HG03097 (cell line): Measurements from ENCODE around the gene DHCR7.
A peak's percentile ranks its signal among the peaks of the same experiment; 100 is the strongest.

Experiments
- ATAC-seq: cut with Tn5 transposase; IDR thresholded peaks from one replicate; pipeline ENCODE4 v1.9.1; 2021; ENCODE audit not compliant: unreplicated experiment, low FRiP score

DHCR7 gene

DNA sequence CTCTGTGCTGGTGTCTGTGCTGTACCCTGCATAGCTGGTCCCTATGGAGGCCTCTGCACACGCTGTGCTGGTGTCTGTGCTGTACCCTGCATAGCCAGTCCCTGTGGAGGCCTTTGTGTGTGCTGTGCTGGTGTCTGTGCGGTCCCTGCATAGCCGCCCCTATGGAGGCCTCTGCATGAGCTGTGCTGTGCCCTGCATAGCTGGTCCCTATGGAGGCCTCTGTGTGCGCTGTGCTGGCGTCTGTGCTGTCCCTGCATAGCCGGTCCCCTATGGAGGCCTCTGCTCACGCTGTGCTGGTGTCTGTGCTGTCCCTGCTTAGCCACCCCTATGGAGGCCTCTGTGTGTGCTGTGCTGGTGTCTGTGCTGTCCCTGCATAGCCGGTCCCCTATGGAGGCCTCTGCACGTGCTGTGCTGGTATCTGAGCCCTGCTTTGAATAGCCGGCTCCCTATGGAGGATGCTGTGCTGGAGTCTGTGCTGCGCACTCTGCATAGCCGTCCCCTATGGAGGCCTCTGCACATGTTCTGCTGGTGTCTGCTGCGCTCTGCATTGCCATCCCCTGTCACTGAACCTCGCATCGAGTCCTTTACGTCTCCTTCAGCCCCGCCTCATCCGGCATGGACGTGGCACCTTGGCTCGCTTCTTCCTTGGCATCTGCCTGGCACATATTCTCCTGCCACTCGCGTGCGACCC lies 11.0 kb upstream of the DHCR7 start:
- ATAC-seq = no peak

DNA sequence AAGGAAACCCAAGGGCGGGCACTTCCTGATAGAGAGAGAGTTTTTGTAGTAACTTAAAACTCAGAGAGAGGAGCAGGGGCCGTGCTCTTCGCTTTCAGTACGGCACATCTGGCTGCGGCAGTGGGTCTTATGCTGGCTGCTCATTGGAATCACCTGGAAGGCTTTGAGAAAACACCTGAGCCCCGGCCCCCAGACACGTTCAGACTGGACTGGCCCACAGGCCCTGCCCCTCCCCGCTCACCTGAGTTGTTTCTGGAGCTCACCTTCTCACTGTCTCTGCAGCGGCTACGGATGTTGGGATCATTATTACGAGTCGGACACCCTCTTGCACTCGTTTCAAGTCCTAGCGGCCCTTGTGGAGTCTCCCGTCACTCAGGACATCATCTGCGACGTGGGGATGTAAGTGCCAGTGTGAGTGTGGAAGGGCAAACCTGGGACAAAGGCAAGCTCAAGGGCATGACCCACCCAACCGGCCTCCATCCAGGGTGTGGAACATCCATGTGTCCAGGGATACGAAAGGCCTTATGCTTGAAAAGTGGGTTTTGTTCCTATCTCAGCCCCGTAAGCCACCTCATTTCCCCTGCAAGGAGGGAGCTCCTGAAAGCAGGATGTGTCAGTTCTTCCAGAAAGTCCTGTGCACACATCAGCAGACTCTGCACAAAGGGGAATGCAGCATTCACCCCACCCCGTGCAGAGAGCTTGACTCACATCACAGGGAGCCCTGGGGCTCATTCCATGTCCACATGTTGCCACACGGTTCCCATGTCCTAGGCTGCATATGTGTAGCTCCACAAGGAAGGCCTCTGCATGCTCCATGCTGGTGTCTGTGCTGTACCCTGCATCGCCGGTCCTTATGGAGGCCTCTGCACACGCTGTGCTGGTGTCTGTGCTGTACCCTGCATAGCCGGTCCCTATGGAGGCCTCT lies 10.2 kb upstream of the DHCR7 start:
- ATAC-seq = no peak

DNA sequence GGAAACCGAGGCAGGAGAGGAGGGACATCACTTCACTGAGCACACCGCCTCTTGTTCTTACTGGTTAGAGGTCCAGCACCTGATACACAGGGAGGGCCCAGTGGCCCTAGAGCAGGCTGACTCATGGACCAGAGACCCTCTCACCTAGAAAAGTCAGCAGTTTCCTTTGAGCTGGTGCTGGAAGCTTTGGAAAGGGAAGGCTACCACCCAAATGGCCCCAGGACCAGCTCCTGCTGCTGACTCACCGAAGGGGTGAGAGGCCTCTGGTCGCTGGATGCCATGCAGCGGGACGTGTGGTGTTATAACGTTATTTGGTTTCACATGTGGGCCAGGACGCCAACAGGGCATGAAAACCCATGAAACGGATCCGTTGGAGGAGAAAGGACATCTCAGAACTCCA lies 8.6 kb upstream of the DHCR7 start:
- ATAC-seq = no peak

DNA sequence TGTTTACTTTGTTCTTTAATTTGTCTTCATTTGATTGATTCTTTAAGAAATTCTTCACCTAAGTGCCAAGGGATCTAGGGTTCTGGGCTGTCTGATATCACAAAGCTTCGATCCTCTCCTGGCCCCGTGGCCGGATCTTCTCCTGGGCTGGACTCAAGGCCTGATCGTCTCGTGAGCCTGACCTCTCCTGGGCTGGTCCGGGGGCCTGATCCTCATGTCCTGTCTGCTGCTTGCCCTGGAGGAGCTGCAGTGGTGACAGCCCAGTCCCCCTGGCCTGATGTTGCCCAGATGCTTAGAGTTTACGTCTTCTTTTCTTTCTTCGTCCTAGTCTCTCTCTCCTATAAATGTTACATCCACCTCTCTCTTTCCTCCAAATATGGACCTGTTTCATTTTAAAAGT lies 8.1 kb upstream of the DHCR7 start:
- ATAC-seq = no peak

DNA sequence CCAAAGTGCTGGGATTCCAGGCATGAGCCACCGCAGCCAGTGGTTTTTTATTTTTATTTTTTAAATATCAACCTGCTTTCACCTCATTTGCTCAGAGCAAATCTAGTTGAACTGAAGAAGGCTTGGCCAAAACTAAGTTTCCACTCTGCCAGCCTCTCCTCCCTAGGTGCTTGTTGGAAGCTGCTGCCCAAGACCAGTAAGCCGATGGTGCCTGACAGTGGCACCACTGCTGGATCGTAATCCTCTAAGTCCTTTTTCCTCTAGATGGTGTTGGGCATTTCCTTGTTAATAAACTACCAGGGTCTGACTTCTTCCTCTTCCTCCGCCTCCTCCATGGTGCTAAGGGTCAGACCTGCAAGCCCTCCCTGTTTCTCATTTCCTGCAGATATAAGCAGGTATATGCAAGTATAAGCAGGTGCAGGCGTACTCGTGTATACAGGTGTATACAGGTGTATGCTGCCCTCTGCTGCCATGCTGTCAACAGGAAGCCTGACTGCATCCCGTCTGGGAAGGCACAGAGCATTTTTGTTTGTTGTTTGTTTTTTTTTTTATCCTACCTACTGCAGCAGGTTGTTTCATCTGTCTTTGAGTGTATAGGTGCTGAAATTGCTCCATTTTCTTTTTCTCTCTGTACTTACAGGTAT lies 6.4 kb upstream of the DHCR7 start:
- no peak for ATAC-seq

DNA sequence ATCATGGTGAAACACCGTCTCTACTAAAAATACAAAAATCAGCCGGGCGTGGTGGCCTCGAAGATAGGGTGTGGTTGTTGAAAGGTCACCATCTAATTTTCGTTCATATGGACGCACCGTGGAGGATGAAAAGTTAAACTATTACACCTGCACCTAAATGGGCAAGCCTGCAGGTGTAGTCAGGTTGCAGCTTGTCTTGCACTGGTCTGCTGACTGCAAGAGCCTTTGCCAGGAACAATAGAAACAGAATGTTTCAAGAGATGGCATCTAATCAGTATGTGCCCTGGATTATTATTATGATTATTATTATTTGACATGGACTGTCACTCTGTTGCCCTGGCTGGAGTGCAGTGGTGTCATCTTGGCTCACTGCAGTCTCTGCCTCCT lies 5.7 kb upstream of the DHCR7 start:
- ATAC-seq = no peak

DNA sequence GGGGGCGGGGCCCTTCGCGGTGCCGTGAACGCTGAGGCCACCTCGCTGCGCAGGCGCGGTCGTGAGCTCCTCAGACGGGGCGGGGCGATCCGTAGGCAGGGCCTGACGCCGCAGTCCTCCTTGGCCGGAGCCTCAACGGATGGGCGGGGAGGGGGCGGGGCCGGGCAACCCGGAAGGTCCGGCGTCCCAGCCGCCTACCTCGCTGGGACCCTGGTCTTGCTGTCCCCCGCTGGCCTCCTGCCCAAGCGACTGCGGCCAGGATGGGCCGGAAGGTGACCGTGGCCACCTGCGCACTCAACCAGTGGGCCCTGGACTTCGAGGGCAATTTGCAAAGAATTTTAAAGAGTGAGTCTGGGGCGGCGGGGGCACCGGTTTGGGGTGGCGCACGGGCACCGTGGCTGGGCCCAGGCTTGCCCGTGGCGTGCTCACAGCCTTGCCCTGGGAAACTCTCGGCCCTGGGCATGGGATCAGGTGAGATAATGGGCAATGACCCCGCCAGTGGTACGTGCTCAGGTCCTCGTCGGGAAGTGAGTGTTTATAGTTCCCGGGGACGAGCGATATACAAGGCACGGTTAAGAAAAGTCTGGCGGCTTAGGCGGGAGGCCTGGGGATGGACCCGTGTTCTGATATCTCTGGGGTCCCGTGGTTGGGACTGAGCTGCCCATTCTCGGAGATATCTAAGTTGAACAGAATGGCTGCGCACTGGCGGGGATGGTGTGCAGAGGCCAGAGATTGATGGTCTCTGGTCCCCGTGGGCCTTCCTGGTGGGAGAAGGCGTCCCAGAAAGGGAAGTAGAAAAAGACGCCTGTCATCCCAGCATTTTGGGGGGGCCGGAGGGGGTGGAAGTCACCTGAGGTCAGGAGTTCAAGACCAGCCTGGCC lies 5.1 kb upstream of the DHCR7 start, which contains the start of gene NADSYN1:
Gene NADSYN1, plus strand, starts transcription at position 167 of the 881 bp plus-strand sequence. Its CDS starts 94 bp downstream, at position 261.
- peak; percentile 56 for ATAC-seq

DNA sequence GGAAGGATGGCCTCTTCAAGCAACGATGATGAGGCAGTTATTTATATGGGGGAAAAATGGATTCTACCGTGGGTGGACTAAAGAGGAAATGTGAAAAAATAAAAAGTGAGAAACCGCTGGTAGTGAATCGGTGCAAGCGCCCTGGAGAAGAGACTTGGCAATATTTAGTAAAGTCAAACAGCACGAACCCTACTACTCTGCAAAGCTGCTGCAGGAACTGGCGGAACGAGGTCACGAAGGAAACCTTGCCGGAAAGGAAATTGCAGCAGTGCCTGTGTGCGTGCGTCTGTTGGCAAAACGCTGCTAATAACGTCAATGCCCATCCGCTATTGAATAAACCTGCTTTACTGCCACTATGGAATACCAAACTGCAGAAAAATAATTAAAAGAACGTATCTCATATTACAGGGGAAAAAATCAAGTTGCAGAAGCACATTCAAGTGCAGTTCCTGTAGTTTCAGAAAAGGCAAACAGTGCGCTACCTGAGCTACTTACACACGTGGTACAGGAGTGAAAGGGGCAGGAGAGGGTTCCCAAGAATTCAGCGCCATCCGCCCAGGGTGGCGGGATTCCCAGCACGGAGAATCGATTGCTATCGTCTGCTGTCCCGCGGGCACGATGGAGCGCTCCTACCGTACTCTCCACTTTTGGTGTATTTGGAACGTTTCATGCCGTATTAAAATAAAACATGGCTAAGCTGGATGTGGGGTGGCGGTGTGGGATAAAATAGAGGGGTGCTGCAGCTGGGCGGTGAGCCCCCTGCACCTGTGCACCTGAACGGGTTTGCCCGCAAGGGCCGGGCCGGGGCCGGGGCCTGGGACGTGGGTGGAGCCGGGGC lies 4.2 kb upstream of the DHCR7 start:
- no peak for ATAC-seq

DNA sequence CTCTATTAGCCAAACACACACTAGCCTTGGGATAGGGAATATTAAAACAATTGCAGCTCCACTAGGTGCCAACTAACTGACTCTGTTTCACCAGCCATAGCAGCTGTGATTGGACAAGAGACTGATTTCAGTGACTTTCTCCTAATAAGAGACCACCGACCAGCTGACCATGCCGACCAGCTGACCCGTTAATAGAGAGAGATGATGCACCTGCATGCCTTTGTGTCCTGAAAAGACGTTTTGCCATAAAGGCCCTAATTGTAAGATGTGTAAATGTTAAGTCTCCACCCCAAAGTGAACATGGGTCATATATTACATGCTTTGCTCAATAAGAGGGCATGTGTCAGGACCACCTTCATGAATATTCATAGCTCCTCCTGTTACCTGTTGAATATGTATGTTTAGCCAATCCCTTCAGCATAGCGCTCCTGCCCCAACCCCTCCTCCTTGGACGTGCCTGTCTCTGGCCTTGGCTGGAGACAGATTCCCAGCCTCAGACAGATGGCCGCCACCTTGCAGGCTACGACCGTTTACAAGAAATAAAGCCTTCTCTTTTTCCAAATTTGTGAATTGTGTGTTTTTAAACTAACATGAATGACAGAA lies 3.5 kb upstream of the DHCR7 start:
- ATAC-seq = no peak

DNA sequence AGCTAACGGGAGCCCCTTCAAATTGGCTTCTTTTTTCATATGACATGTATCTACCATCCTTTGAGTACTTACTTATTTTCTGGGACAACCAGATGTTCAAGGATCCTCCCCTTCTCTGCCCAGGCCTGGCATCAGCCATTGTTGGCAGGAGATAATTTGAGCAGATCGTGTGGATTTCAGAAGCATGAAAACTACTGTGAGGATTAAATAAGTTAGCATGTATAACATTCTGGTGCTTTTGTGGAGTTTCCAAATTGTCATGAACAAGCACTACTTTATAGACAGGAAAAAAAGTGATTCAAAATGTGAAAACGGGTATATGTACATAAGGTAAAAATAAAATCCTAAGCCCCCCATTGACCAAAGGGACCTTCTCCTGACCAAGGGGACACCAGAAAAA lies 2.7 kb upstream of the DHCR7 start:
- no peak for ATAC-seq

DNA sequence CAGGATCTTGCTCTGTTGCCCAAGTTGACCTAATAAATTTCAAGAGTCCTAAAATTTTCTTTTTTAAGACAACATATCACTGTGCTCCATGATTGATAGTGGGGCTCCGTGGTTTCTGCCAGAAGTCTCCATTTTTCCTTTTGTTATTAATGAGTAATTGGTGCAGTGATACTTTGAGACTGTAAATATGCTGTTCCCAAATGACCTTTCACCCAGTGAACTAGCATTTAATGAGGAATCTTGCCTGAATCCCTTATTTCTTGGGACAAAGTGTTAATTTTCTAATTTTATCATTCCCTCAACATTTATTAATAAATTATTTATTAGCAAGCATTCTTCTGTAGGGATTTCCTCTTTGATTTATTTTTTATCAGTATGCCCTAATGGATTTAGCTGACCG lies 2.3 kb upstream of the DHCR7 start:
- no peak for ATAC-seq

DNA sequence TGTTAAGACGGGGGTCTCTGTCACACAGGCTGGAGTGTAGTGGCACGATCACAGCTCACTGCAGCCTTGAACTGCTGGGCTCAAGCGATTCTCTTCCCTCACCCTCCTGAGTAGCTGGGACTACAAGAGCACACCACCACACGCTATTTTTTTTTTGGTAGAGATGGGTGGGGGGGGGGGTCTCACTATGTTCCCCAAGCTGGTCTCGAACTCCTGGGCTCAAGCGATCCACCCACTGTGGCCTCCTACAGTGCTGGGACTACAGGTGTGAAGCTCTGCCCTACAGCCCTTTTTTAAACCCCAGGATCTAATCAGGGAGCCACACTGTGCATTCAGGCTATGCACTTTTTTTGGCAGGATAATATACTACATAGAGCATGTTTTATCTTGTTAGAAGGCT lies 1.4 kb upstream of the DHCR7 start:
- ATAC-seq = no peak

DNA sequence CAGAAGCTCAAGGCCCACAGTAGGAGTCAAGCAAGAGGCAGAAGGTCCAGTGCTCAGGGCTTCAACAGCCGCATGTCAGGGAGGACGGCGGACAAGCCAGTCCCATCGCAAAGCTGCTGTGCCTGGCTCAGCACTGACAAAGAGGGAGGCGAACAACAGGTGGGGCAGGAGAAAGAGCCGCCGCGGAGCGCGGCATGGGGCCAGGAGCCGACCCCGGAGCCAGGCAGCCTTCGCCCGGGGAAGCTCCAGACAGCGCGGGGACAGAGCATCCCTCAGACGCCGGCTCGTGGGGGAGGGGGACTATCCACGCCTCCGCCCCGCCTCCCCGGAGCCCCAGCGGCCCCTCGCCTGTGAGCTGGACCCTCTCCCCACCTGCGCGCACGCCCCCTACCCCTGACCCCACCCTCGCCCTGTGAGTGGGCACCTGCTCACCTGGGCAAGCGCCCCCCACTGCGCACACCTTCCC lies 369 bp downstream of the DHCR7 start:
- no peak for ATAC-seq

DNA sequence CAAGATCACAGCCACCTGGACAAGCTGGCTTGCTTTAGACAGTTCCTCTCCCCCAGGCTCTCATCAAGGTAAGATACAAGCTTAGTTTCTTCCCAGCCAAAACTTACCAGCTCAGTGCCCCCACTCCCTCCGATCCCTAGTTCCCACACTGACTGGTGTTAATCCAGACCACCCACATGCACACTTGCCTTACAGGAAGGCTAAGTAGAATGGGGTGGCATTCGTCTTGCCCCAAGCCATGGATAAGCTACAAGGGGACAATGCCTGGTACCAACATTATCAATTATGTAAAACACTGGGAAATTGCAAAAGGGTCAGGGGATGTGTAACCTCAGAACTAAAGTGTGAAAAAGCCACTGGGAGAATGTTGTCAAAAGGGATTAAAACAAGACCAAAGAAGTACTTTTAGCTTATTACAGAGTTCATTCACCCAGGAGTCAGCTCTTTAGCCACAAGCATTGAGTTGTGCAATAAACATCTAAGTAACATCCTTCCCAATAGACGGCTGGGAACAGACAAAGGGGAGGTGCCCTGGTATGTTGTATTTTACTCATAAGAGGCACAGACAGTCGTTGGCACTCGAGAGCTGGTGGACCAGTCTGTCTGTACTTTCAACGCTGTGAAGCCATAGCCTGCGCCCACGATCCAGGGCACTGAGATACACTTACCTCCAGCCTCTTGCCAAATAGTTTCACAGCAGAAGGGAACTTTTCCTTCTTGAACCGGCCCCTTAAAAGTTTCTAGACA lies 1.1 kb downstream of the DHCR7 start:
- no peak for ATAC-seq

DNA sequence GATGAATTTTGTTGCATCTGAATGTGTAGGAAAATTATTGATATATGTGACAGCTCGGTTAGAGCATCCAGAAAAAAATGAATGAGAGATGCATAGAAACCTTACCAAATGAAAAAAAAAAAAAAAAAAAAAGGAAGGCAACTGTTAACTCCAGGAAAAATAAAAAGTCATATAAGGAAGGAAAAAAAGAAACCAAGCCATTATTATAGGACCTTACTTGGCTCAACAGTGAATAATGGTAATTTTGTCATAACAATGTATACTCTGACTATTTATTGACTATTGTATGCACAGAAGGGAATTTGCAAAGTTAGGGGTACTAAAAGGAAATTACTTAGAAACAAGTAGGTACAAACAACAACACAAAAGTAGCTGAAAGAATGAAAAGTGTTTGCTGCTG lies 2.0 kb downstream of the DHCR7 start:
- no peak for ATAC-seq

DNA sequence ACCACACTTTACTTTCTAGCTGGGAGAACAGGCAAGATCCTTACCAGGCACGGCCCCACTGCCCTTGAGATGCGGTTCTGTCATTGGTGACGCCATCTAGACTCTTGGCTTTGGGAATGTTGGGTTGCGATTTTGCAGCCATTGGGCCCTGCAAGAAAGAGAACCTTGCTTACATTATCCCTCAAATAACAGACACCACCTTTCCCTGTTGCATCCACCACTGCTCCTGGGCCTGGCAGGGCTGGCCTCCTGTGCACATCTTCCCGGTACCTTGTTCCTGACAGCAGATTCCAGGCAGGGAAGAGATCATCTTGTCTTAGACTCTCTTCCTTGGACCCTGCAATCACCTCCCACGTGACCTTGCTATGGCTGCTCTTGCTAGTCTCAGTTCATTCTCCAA lies 3.4 kb downstream of the DHCR7 start:
- no peak for ATAC-seq

DNA sequence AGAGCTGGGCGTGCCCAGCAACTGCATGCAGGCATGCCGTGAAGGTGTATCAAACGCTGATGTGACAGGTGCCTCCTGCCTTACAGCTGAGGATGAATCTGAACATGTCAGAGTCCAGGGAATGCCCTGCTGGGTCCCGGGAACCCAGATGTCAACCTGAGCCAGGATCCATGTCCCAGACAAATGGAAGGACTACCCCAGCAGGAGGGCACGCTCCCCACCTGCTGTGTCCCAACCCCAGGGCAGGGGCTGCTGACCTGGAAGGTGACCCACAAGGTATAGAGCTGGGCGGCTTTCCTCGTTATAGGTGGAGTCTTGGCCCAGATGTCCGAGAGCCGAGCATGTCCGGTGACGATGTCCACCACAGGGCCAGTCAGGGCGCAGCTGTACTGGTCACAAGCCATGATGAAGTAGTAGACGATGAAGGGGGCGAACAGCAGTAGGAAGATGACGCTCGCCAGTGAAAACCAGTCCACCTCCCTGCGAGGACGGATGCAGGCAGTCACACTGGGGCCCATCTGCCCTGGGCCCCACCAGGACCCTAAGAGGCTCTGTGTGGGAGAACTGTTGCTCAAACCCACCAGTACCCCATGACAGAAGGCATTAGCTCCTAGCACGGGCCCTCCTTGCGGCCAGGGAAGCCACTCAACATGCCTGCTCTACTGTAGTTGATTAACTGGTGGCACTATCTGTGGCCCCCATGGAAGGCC lies 4.3 kb downstream of the DHCR7 start:
- no peak for ATAC-seq

DNA sequence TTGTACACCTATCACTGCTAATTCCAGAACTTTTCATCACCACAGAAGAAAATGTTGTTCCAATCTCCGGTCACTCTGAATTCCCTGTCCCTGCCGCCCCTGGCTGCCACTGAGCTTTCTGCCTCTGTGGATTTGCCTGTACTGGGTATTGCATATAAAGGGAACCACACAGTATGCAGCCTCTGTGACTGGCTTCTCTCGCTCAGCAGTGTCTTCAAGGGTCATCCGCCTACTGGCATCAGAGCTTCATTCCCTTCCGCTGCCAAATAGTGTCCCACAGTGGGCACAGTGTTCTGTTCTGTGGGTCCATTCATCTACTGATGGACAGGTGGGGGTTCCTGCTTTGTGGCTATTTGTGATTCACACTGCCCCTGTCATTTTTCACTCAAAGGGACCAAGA lies 5.3 kb downstream of the DHCR7 start:
- ATAC-seq = no peak
